GM10266 (cell line): ENCODE data around the gene PDE7B.

ENCODE experiments used
- DNase-seq: peaks from one replicate; pipeline ENCODE4 v3.0.0; 2012; ENCODE audit errors: extremely low spot score
- TF ChIP-seq, protein P1 (sequence below): IDR thresholded peaks from 2 replicates; pipeline ENCODE4 v1.5.1; 2012; ENCODE audit warnings: mild to moderate bottlenecking, low read depth; ENCODE audit not compliant: control insufficient read depth, insufficient read depth; ENCODE audit errors: missing control alignments

Gene PDE7B

DNA sequence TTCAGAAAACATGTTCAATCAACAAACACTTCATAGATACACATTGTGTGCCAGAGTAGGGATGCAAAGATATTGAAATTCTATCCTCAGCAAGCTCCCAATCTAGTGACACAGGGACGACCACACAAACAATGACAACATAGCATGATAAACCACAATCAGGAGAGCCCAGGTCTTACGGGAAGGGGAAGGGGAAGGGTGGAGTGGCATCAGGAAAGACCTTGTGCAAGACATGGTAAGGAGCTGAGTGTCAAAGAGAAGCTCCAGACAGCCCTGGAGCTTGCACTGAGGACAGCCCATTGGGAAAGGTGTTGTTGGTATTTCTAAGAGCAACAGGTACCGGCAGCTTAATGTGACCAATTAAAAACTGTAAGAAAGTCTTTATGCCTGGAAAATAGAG is 103.6 kb downstream of the PDE7B start:
- DNase-seq = no peak
- TF ChIP-seq, protein P1, sequence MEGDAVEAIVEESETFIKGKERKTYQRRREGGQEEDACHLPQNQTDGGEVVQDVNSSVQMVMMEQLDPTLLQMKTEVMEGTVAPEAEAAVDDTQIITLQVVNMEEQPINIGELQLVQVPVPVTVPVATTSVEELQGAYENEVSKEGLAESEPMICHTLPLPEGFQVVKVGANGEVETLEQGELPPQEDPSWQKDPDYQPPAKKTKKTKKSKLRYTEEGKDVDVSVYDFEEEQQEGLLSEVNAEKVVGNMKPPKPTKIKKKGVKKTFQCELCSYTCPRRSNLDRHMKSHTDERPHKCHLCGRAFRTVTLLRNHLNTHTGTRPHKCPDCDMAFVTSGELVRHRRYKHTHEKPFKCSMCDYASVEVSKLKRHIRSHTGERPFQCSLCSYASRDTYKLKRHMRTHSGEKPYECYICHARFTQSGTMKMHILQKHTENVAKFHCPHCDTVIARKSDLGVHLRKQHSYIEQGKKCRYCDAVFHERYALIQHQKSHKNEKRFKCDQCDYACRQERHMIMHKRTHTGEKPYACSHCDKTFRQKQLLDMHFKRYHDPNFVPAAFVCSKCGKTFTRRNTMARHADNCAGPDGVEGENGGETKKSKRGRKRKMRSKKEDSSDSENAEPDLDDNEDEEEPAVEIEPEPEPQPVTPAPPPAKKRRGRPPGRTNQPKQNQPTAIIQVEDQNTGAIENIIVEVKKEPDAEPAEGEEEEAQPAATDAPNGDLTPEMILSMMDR = no peak

GRCh38 chr6:135962731-135963130 is 111.2 kb downstream of the PDE7B start:
- TF ChIP-seq, protein P1 = no peak
- DNase-seq = no peak

DNA sequence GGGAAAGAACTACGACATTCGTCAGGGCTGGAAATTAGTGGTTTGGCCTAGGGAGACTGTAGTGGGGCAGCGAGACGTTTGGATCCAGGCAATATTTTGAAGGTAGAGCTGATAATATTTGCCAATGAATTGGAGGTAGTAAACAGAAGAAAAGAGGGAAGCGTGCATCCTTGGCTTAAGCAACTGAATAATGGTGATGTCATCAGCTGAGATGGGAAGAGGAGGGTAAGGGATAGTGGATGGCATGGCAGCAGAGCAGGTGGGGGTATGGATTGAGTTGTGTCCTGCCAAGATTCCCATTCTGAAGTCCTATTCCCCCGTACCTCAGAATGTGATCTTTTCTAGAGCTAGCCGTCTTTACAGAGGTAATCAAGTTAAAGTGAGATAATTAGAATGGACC is 119.2 kb downstream of the PDE7B start:
- DNase-seq = no peak
- TF ChIP-seq, protein P1 = no peak

- TF ChIP-seq, protein P1 = no peak
- DNase-seq = no peak
Measured at GRCh38 chr6:135971351-135971750, 119.8 kb downstream of the PDE7B start.

DNA sequence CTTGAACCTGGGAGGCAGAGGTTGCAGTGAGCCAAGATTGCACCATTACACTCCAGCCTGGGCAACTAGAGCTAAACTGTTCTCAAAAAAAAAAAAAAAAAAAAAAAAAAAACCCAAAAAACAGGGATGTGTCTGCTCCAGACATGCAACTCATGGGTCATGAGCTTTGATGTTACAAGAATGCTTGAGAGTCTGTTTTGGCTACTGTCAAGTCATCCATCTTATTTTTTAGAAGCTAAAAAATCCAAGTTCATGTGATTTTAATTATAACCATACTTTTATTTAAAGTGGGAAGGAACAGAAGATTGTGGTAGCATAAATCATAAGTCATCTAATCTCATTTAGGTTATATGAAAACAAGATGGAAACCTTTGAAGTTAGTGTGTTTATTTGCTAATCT is 120.6 kb downstream of the PDE7B start:
- TF ChIP-seq, protein P1 = no peak
- no peak for DNase-seq

GRCh38 chr6:135972586-135972985 is 121.1 kb downstream of the PDE7B start:
- TF ChIP-seq, protein P1 = no peak
- DNase-seq = no peak

- TF ChIP-seq, protein P1 = no peak
- no peak for DNase-seq
Measured at GRCh38 chr6:135974426-135974825, 122.9 kb downstream of the PDE7B start.
